Epithelial cell of esophagus (primary cell): ENCODE measurements around the gene NLGN4X.

Experiments used
- DNase-seq: peaks from one replicate; pipeline ENCODE4 v3.0.0; 2010; ENCODE audit warnings: low read depth
- H3K4me3 ChIP-seq: 2 replicates; pipeline ENCODE4 v1.5.1; 2011; ENCODE audit warnings: mild to moderate bottlenecking, low read length, control low read depth
- CTCF ChIP-seq: IDR thresholded peaks from 2 replicates; pipeline ENCODE4 v1.5.1; 2011; ENCODE audit warnings: low read depth, mild to moderate bottlenecking, low read length, control low read depth, inconsistent platforms; ENCODE audit not compliant: insufficient read depth; ENCODE audit errors: missing control alignments

Gene NLGN4X

GRCh38 chrX:6203462-6204215 lies 25.0 kb downstream of the NLGN4X start:
- H3K4me3 ChIP-seq: no peak overlapping the region
- TF ChIP-seq CTCF: no peak
- no peak for DNase-seq

- H3K4me3 ChIP-seq: no peak overlapping the region
- no peak for TF ChIP-seq CTCF
- DNase-seq: no peak
Measured at GRCh38 chrX:6199486-6199885, 29.2 kb downstream of the NLGN4X start.

- no peak for TF ChIP-seq CTCF
- no peak overlapping the region for H3K4me3 ChIP-seq
- DNase-seq: no peak
Measured at GRCh38 chrX:6187256-6187655, 41.4 kb downstream of the NLGN4X start.

GRCh38 chrX:6184900-6185515 lies 43.7 kb downstream of the NLGN4X start:
- TF ChIP-seq CTCF: no peak
- DNase-seq: peak; percentile 55
- H3K4me3 ChIP-seq: no peak overlapping the region

- TF ChIP-seq CTCF: no peak
- no peak overlapping the region for H3K4me3 ChIP-seq
- DNase-seq: no peak
Measured at GRCh38 chrX:6175914-6176313, 52.8 kb downstream of the NLGN4X start.

- DNase-seq: no peak
- no peak overlapping the region for H3K4me3 ChIP-seq
- TF ChIP-seq CTCF: no peak
Measured at GRCh38 chrX:6170424-6170823, 58.2 kb downstream of the NLGN4X start.

GRCh38 chrX:6169407-6169806 lies 59.3 kb downstream of the NLGN4X start:
- no peak for DNase-seq
- no peak for TF ChIP-seq CTCF
- H3K4me3 ChIP-seq: no peak overlapping the region
